Nephron (organoid): ENCODE data around the gene PPM1H.
"Not testable (repeated sequence)": the region's sequence is repeated elsewhere in the genome, so short reads cannot be mapped to it uniquely, and the experiment has no call there.

ENCODE experiments used
- H3K27ac Mint-ChIP-seq, 3 experiments: 2 replicates each; pipeline ENCODE4 v1.8.0; 2020; ENCODE audit warnings: mixed read lengths in 3 of 3, mild to moderate bottlenecking in 2 of 3, moderate library complexity in 1 of 3
- H3K27me3 Mint-ChIP-seq: 2 replicates; pipeline ENCODE4 v1.8.0; 2021; ENCODE audit warnings: low read depth, mild to moderate bottlenecking, moderate library complexity, mixed read lengths
- H3K36me3 Mint-ChIP-seq: 2 replicates; pipeline ENCODE4 v1.8.0; 2020; ENCODE audit warnings: low read depth, mixed read lengths
- H3K4me1 Mint-ChIP-seq: 2 replicates; pipeline ENCODE4 v1.8.0; 2020; ENCODE audit warnings: mixed read lengths
- H3K4me3 Mint-ChIP-seq, 3 experiments: 2 replicates each; pipeline ENCODE4 v1.8.0; 2020; ENCODE audit warnings: mild to moderate bottlenecking in 3 of 3, mixed read lengths in 3 of 3, moderate library complexity in 2 of 3
- H3K9me3 Mint-ChIP-seq: 2 replicates; pipeline ENCODE4 v1.8.0; 2020; ENCODE audit warnings: mixed read lengths
- CTCF ChIP-seq, 3 experiments: fragments of 200-600 bp; sonication (generic); IDR thresholded peaks; one replicate each; pipeline ENCODE4 v1.5.0; 2021; ENCODE audit warnings: antibody characterized with exemption in 3 of 3; ENCODE audit not compliant: unreplicated experiment in 3 of 3

PPM1H gene

GRCh38 chr12:62888454-62889110, 46.4 kb downstream of the PPM1H start:
- Mint-ChIP-seq H3K27me3 (no peaks in the 10 kb centered on the region), H3K9me3 (no peaks in the 10 kb centered on the region), H3K36me3 (peaks cover 7% of the 10 kb centered on the region)

DNA sequence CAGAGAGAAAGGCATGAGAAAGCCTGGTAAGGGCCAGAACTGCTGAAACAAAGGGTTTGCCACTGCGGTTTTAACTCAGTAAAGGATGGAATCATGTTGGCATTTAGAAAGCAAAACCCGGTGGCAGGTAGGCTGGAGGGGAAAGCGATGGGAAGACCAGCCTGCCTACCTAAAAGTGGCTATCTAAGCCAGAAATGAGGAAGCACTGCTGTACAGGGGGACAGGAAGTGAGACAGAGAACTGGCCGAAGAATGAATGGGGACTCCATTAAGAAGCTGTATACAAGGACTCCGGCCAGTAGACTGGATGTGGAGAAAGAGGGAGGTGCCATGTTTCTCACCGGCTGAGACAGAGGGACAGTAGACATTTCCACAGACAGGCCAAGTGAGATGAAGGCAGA, 48.2 kb downstream of the PPM1H start:
- no peak for TF ChIP-seq CTCF (IDR thresholded peaks at IDR 0.05; ENCODE audit: unreplicated experiment in 3 of 3)
- H3K36me3 Mint-ChIP-seq, result peaks cover 7% of the 10 kb centered on the region
- H3K27me3 Mint-ChIP-seq, result no peaks in the 10 kb centered on the region
- H3K4me1 Mint-ChIP-seq, result peaks cover 5% of the 10 kb centered on the region
- H3K9me3 Mint-ChIP-seq, result no peaks in the 10 kb centered on the region
- no peak overlapping the region for H3K27ac Mint-ChIP-seq
- H3K4me3 Mint-ChIP-seq, result no peak overlapping the region

More at GRCh38 chr12:62888454-62889110, 46.4 kb downstream of the PPM1H start:
- no peak overlapping the region for H3K4me3 Mint-ChIP-seq
- H3K4me1 Mint-ChIP-seq, result no peaks in the 10 kb centered on the region
- TF ChIP-seq CTCF (IDR thresholded peaks at IDR 0.05; ENCODE audit: unreplicated experiment in 3 of 3), result no peak
- no peak overlapping the region for H3K27ac Mint-ChIP-seq

GRCh38 chr12:62885242-62885641, 49.7 kb downstream of the PPM1H start:
- Mint-ChIP-seq H3K4me3 (no peak overlapping the region), H3K4me1 (peaks cover 7% of the 10 kb centered on the region), H3K9me3 (no peaks in the 10 kb centered on the region), H3K27me3 (no peaks in the 10 kb centered on the region), H3K27ac (no peak overlapping the region), H3K36me3 (peaks cover 11% of the 10 kb centered on the region)
- no peak for TF ChIP-seq CTCF (IDR thresholded peaks at IDR 0.05; ENCODE audit: unreplicated experiment in 3 of 3)

DNA sequence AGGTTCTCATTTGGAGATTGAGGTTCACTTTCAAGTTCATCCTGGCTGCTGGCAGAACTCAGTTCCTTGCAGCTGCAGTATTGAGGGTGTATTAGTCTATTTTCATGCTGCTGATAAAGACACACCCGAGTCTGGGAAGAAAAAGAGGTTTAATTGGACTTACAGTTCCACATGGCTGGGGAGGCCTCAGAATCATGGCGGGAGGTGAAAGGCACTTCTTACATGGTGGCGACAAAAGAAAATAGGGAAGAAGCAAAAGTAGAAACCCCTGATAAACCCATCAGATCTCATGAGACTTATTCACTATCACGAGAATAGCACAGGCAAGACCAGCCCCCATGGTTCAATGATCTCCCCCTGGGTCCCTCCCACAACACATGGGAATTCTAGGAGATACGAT, 50.1 kb downstream of the PPM1H start:
- not testable (repeated sequence) for H3K4me3 Mint-ChIP-seq, H3K27ac Mint-ChIP-seq, H3K4me1 Mint-ChIP-seq, H3K9me3 Mint-ChIP-seq, H3K27me3 Mint-ChIP-seq
- H3K36me3 Mint-ChIP-seq, result peaks cover 11% of the 10 kb centered on the region

GRCh38 chr12:62882696-62883095, 52.3 kb downstream of the PPM1H start:
- Mint-ChIP-seq H3K4me3 (no peak overlapping the region), H3K4me1 (peaks cover 12% of the 10 kb centered on the region), H3K36me3 (peaks cover 13% of the 10 kb centered on the region), H3K9me3 (peaks cover 2% of the 10 kb centered on the region), H3K27me3 (no peaks in the 10 kb centered on the region), H3K27ac (no peak overlapping the region)
- TF ChIP-seq CTCF (IDR thresholded peaks at IDR 0.05; ENCODE audit: unreplicated experiment in 3 of 3), result no peak

DNA sequence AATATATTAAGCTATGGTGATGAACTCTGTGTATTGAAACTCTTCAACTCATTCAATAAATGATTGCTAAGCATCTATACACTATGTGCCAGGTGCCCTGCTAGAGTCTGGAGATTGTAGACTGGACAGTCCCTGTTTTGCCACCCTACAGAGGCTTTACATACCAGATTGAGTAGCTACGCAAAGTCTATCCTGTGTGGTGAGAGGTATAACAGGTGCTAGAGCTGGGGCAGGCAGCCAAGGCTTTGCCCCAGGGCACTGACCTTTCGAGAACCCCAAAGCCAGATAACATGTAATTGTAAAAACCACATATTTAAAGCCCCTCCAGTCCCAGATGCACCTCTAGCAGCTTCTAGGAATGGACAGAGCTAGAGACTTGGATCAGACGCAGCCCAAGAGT, 52.8 kb downstream of the PPM1H start:
- TF ChIP-seq CTCF (IDR thresholded peaks at IDR 0.05; ENCODE audit: unreplicated experiment in 3 of 3), result no peak
- Mint-ChIP-seq H3K4me3 (no peak overlapping the region), H3K4me1 (peaks cover 18% of the 10 kb centered on the region), H3K36me3 (peaks cover 14% of the 10 kb centered on the region), H3K27ac (no peak overlapping the region), H3K27me3 (no peaks in the 10 kb centered on the region), H3K9me3 (peaks cover 2% of the 10 kb centered on the region)
